ENCODE measurements around the gene GMDS.

The GMDS gene

DNA sequence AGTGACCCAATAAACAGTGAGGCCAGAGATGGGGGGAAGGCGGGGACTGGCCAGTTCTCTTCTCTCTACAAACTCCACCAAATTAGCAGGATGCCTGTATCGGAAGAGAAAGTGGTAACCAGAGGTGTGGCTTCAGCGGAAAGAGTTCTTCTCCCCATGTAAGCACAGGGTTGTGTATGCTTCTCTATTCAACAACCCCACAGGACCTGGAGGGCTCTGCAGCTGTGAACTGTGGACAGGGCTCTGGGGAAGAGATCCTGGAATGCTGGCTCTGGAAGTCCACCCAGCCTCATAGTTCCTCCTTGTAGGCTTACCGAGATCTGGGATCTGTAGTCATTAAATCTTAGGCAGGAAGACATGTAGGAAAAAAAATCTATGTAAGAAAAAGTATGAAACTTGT is 449.5 kb downstream of the GMDS start:
- no peak overlapping the region for H3K4me3 ChIP-seq (ENCODE audit: low read length in 2 of 2)
- H3K4me1 ChIP-seq (ENCODE audit: control insufficient read depth, insufficient read depth, low read length): no peaks in the 10 kb centered on the region

GRCh38 chr6:1792989-1793388 is 452.4 kb downstream of the GMDS start:
- H3K27ac ChIP-seq (ENCODE audit: low read length): no peak overlapping the region
- H3K36me3 ChIP-seq (ENCODE audit: control insufficient read depth in 2 of 2, insufficient read depth in 2 of 2, low read length in 2 of 2): no peaks in the 10 kb centered on the region
- no peaks in the 10 kb centered on the region for H3K4me1 ChIP-seq (ENCODE audit: control insufficient read depth, insufficient read depth, low read length)
- no peaks in the 10 kb centered on the region for H3K27me3 ChIP-seq (ENCODE audit: control insufficient read depth in 1 of 2, insufficient read depth in 2 of 2, low read length in 2 of 2)
- H3K9ac ChIP-seq (ENCODE audit: low read length in 2 of 2): no peak overlapping the region
- H3K9me3 ChIP-seq (ENCODE audit: control insufficient read depth in 2 of 2, low read length in 2 of 2): peaks cover 0 to 3% of the 10 kb centered on the region in 2 donors
- H3K4me3 ChIP-seq (ENCODE audit: low read length in 2 of 2): no peak overlapping the region

More for the DNA sequence above, 449.5 kb downstream of the GMDS start:
- H3K9ac ChIP-seq (ENCODE audit: low read length in 2 of 2): no peak overlapping the region
- H3K9me3 ChIP-seq (ENCODE audit: control insufficient read depth in 2 of 2, low read length in 2 of 2): peaks cover 0 to 3% of the 10 kb centered on the region in 2 donors
- no peak overlapping the region for H3K27ac ChIP-seq (ENCODE audit: low read length)
- H3K36me3 ChIP-seq (ENCODE audit: control insufficient read depth in 2 of 2, insufficient read depth in 2 of 2, low read length in 2 of 2): no peaks in the 10 kb centered on the region
- no peaks in the 10 kb centered on the region for H3K27me3 ChIP-seq (ENCODE audit: control insufficient read depth in 1 of 2, insufficient read depth in 2 of 2, low read length in 2 of 2)

DNA sequence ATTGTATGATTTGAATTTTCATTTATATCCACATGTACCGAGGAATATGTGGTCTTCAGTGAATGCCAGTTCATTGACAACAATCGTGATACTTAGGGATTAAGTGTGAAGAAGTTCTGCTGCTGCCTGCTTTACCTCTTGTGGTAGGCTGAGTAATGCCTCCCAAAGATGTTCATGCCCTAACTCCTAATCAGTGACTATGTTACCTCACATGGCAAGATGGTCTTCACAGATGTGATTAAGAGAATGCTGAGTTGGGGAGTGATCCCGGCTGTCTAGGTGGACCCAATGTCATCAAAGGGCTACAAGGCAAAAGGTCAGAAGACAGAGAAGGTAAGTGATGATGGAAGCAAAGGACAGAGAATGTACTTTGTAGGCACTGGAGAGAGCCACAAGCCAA is 454.7 kb downstream of the GMDS start:
- H3K36me3 ChIP-seq (ENCODE audit: control insufficient read depth in 2 of 2, insufficient read depth in 2 of 2, low read length in 2 of 2): no peaks in the 10 kb centered on the region
- no peak overlapping the region for H3K27ac ChIP-seq (ENCODE audit: low read length)
- H3K4me3 ChIP-seq (ENCODE audit: low read length in 2 of 2): no peak overlapping the region
- no peaks in the 10 kb centered on the region for H3K27me3 ChIP-seq (ENCODE audit: control insufficient read depth in 1 of 2, insufficient read depth in 2 of 2, low read length in 2 of 2)
- H3K4me1 ChIP-seq (ENCODE audit: control insufficient read depth, insufficient read depth, low read length): no peaks in the 10 kb centered on the region
- peaks cover 0 to 3% of the 10 kb centered on the region in 2 donors for H3K9me3 ChIP-seq (ENCODE audit: control insufficient read depth in 2 of 2, low read length in 2 of 2)
- no peak overlapping the region for H3K9ac ChIP-seq (ENCODE audit: low read length in 2 of 2)

- Histone ChIP-seq H3K36me3 (ENCODE audit: control insufficient read depth in 2 of 2, insufficient read depth in 2 of 2, low read length in 2 of 2) (no peaks in the 10 kb centered on the region), H3K4me3 (ENCODE audit: low read length in 2 of 2) (no peak overlapping the region), H3K4me1 (ENCODE audit: control insufficient read depth, insufficient read depth, low read length) (no peaks in the 10 kb centered on the region), H3K9me3 (ENCODE audit: control insufficient read depth in 2 of 2, low read length in 2 of 2) (peaks cover 0 to 3% of the 10 kb centered on the region in 2 donors), H3K9ac (ENCODE audit: low read length in 2 of 2) (no peak overlapping the region), H3K27me3 (ENCODE audit: control insufficient read depth in 1 of 2, insufficient read depth in 2 of 2, low read length in 2 of 2) (no peaks in the 10 kb centered on the region), H3K27ac (ENCODE audit: low read length) (no peak overlapping the region)
These were observed 456.3 kb downstream of the GMDS start for GRCh38 chr6:1789092-1789491.

DNA sequence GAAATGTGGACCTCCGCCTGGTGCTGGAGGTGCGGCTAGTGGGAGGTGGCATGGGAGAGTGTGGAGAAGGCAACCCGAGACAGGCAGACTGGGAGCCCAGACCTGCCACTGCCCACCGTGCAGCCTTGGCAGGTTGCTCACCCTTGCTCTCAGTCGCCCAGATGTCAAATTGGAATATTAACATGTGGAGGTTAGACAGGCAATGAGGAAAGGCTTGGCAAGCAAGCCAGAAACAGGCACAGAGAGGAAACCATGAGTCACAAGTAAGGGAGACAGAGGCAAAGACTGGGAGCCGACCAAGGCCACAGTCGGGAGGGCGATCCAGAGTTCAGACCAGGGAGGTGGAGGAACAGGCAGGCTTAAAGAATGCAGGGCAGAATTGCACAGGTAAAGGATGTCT is 457.5 kb downstream of the GMDS start:
- Histone ChIP-seq H3K4me3 (ENCODE audit: low read length in 2 of 2) (no peak overlapping the region), H3K27me3 (ENCODE audit: control insufficient read depth in 1 of 2, insufficient read depth in 2 of 2, low read length in 2 of 2) (no peaks in the 10 kb centered on the region), H3K27ac (ENCODE audit: low read length) (no peak overlapping the region), H3K4me1 (ENCODE audit: control insufficient read depth, insufficient read depth, low read length) (no peaks in the 10 kb centered on the region), H3K9ac (ENCODE audit: low read length in 2 of 2) (no peak overlapping the region), H3K9me3 (ENCODE audit: control insufficient read depth in 2 of 2, low read length in 2 of 2) (peaks cover 0 to 3% of the 10 kb centered on the region in 2 donors), H3K36me3 (ENCODE audit: control insufficient read depth in 2 of 2, insufficient read depth in 2 of 2, low read length in 2 of 2) (no peaks in the 10 kb centered on the region)

- no peak overlapping the region for H3K9ac ChIP-seq (ENCODE audit: low read length in 2 of 2)
- no peaks in the 10 kb centered on the region for H3K4me1 ChIP-seq (ENCODE audit: control insufficient read depth, insufficient read depth, low read length)
- H3K27ac ChIP-seq (ENCODE audit: low read length): no peak overlapping the region
- peaks cover 0 to 3% of the 10 kb centered on the region in 2 donors for H3K9me3 ChIP-seq (ENCODE audit: control insufficient read depth in 2 of 2, low read length in 2 of 2)
- no peaks in the 10 kb centered on the region for H3K36me3 ChIP-seq (ENCODE audit: control insufficient read depth in 2 of 2, insufficient read depth in 2 of 2, low read length in 2 of 2)
- no peaks in the 10 kb centered on the region for H3K27me3 ChIP-seq (ENCODE audit: control insufficient read depth in 1 of 2, insufficient read depth in 2 of 2, low read length in 2 of 2)
- no peak overlapping the region for H3K4me3 ChIP-seq (ENCODE audit: low read length in 2 of 2)
These were observed 458.7 kb downstream of the GMDS start for GRCh38 chr6:1786455-1787453.

- Histone ChIP-seq H3K4me1 (ENCODE audit: control insufficient read depth, insufficient read depth, low read length) (no peaks in the 10 kb centered on the region), H3K36me3 (ENCODE audit: control insufficient read depth in 2 of 2, insufficient read depth in 2 of 2, low read length in 2 of 2) (no peaks in the 10 kb centered on the region), H3K27ac (ENCODE audit: low read length) (no peak overlapping the region), H3K9me3 (ENCODE audit: control insufficient read depth in 2 of 2, low read length in 2 of 2) (no peaks in the 10 kb centered on the region), H3K27me3 (ENCODE audit: control insufficient read depth in 1 of 2, insufficient read depth in 2 of 2, low read length in 2 of 2) (no peaks in the 10 kb centered on the region), H3K9ac (ENCODE audit: low read length in 2 of 2) (no peak overlapping the region), H3K4me3 (ENCODE audit: low read length in 2 of 2) (no peak overlapping the region)
These were observed 461.0 kb downstream of the GMDS start for GRCh38 chr6:1784422-1784884.

- H3K4me1 ChIP-seq (ENCODE audit: control insufficient read depth, insufficient read depth, low read length): peaks cover 5% of the 10 kb centered on the region
- H3K9me3 ChIP-seq (ENCODE audit: control insufficient read depth in 2 of 2, low read length in 2 of 2): no peaks in the 10 kb centered on the region
- no peaks in the 10 kb centered on the region for H3K27me3 ChIP-seq (ENCODE audit: control insufficient read depth in 1 of 2, insufficient read depth in 2 of 2, low read length in 2 of 2)
- H3K9ac ChIP-seq (ENCODE audit: low read length in 2 of 2): no peak overlapping the region
- no peak overlapping the region for H3K27ac ChIP-seq (ENCODE audit: low read length)
- H3K4me3 ChIP-seq (ENCODE audit: low read length in 2 of 2): no peak overlapping the region
- H3K36me3 ChIP-seq (ENCODE audit: control insufficient read depth in 2 of 2, insufficient read depth in 2 of 2, low read length in 2 of 2): no peaks in the 10 kb centered on the region
These were observed 463.6 kb downstream of the GMDS start for GRCh38 chr6:1781817-1782184.

GRCh38 chr6:1781152-1781816 is 464.1 kb downstream of the GMDS start:
- Histone ChIP-seq H3K4me3 (ENCODE audit: low read length in 2 of 2) (no peak overlapping the region), H3K27me3 (ENCODE audit: control insufficient read depth in 1 of 2, insufficient read depth in 2 of 2, low read length in 2 of 2) (no peaks in the 10 kb centered on the region), H3K9me3 (ENCODE audit: control insufficient read depth in 2 of 2, low read length in 2 of 2) (no peaks in the 10 kb centered on the region), H3K9ac (ENCODE audit: low read length in 2 of 2) (no peak overlapping the region), H3K4me1 (ENCODE audit: control insufficient read depth, insufficient read depth, low read length) (peaks cover 5% of the 10 kb centered on the region), H3K36me3 (ENCODE audit: control insufficient read depth in 2 of 2, insufficient read depth in 2 of 2, low read length in 2 of 2) (no peaks in the 10 kb centered on the region), H3K27ac (ENCODE audit: low read length) (no peak overlapping the region)

DNA sequence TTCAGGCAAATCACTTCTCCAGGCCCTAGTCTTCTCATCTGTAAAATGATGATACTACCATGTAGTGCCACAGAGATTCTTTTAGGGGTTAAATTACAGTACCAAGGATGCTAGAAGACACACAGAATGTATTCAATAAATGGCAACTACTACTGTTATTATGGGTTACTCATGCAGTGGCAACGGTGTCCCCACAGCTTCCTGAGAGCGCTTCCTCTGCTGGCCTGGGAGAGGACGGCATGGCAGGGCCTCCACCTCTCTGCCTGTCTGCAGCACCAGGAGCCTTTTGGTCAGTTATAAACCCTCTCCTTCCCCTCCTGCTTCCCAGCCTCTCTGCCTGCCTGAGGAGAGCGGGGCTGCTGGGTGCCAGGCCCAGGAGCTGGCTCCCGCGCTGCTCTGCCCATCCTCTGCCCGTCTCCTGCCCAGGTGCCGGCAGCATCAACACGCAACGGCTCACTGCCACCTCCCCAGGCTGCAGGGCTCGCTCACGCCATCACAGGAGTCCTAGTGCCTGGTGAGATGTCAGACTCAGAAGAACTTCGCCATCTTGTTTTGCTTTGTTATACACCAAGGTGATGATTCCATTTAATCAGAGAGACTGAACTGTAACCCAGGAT is 465.0 kb downstream of the GMDS start:
- no peak overlapping the region for H3K4me3 ChIP-seq (ENCODE audit: low read length in 2 of 2)
- no peaks in the 10 kb centered on the region for H3K27me3 ChIP-seq (ENCODE audit: control insufficient read depth in 1 of 2, insufficient read depth in 2 of 2, low read length in 2 of 2)
- H3K27ac ChIP-seq (ENCODE audit: low read length): no peak overlapping the region
- H3K9ac ChIP-seq (ENCODE audit: low read length in 2 of 2): no peak overlapping the region
- no peaks in the 10 kb centered on the region for H3K9me3 ChIP-seq (ENCODE audit: control insufficient read depth in 2 of 2, low read length in 2 of 2)
- no peaks in the 10 kb centered on the region for H3K36me3 ChIP-seq (ENCODE audit: control insufficient read depth in 2 of 2, insufficient read depth in 2 of 2, low read length in 2 of 2)
- H3K4me1 ChIP-seq (ENCODE audit: control insufficient read depth, insufficient read depth, low read length): peaks cover 5% of the 10 kb centered on the region
